ENCODE measurements around the gene DPP10.

The DPP10 gene

GRCh38 chr2:115584507-115584906, 1142.1 kb downstream of the DPP10 start:
- H3K79me2 ChIP-seq (ENCODE audit: control insufficient read depth, insufficient read depth, low read length) = no peaks in the 10 kb centered on the region
- H3K4me2 ChIP-seq (ENCODE audit: low read length) = no peak overlapping the region
- H4K5ac ChIP-seq (ENCODE audit: low read length) = no peak overlapping the region
- H4K8ac ChIP-seq (ENCODE audit: low read depth, low read length) = no peak overlapping the region
- no peak overlapping the region for H2BK5ac ChIP-seq (ENCODE audit: low read length)
- no peak overlapping the region for H3K9ac ChIP-seq (ENCODE audit: low read length)
- H3K27ac ChIP-seq (ENCODE audit: low read depth, low read length) = no peak overlapping the region
- no CpG with 5 or more reads among the region's 2 CpGs for WGBS (ENCODE audit: extremely low coverage, insufficient coverage, low lambda C conversion rate)
- no peak overlapping the region for H3K18ac ChIP-seq (ENCODE audit: low read length)
- H2AK5ac ChIP-seq (ENCODE audit: low read length) = no peak overlapping the region
- no peak overlapping the region for H3K56ac ChIP-seq (ENCODE audit: low read length)
- H2BK120ac ChIP-seq (ENCODE audit: low read depth, low read length) = no peak overlapping the region
- H3K27me3 ChIP-seq (ENCODE audit: insufficient read depth, low read length, poor library complexity) = no peaks in the 10 kb centered on the region
- no peak overlapping the region for H3K4ac ChIP-seq (ENCODE audit: low read depth, low read length)
- DNase-seq = no peak
- H3K4me1 ChIP-seq (ENCODE audit: control insufficient read depth, low read depth, low read length) = no peaks in the 10 kb centered on the region
- no peak overlapping the region for H2BK15ac ChIP-seq (replicated peaks; ENCODE audit: low read depth)
- no peak overlapping the region for H3K4me3 ChIP-seq (ENCODE audit: low read length)
- H3K23ac ChIP-seq (ENCODE audit: low read length) = no peak overlapping the region
- H3K79me1 ChIP-seq (ENCODE audit: low read length) = no peaks in the 10 kb centered on the region
- H3K36me3 ChIP-seq (ENCODE audit: control insufficient read depth, insufficient read depth, low read length) = no peaks in the 10 kb centered on the region

DNA sequence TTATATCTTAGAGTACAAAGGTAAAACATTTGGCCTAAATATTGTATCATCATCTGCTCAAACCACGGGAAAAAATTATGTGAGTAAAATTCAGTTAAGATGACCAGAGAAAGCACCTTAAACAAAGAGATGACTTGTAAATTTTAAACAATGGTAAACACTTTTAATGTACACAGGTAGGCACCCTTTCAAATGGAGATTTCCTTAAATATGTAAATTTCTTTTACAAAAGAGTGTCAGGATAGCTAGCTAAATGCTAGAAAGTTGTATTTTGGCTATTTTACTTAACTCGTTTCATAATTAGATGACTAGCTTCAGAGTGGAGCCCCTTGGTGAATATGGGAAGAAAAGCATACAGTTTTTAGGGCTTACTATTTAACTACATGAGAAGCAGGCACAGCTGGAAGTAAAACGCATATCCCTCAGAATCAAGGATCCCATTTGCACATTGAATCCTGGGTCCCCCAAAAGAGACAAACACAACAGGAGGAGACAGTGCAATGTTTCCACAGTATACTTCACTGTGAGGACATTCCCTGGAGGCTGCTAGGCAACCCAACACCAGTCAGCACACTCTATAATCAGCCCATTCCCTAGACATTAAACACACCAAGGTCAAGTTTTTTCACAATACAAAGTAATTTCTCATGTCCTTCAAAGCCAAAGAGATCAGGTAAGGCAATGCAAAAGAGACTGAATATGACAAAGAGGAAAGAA, 1154.4 kb downstream of the DPP10 start:
- Histone ChIP-seq H2BK5ac (ENCODE audit: low read length) (no peak overlapping the region), H3K27me3 (ENCODE audit: insufficient read depth, low read length, poor library complexity) (no peaks in the 10 kb centered on the region), H3K4me1 (ENCODE audit: control insufficient read depth, low read depth, low read length) (no peaks in the 10 kb centered on the region), H3K4me2 (ENCODE audit: low read length) (no peak overlapping the region), H3K56ac (ENCODE audit: low read length) (no peak overlapping the region), H3K27ac (ENCODE audit: low read depth, low read length) (no peak overlapping the region), H2AK5ac (ENCODE audit: low read length) (no peak overlapping the region), H3K79me1 (ENCODE audit: low read length) (no peaks in the 10 kb centered on the region), H3K36me3 (ENCODE audit: control insufficient read depth, insufficient read depth, low read length) (no peaks in the 10 kb centered on the region), H3K9ac (ENCODE audit: low read length) (no peak overlapping the region), H3K4me3 (ENCODE audit: low read length) (no peak overlapping the region), H3K79me2 (ENCODE audit: control insufficient read depth, insufficient read depth, low read length) (no peaks in the 10 kb centered on the region), H3K23ac (ENCODE audit: low read length) (no peak overlapping the region), H3K18ac (ENCODE audit: low read length) (no peak overlapping the region), H4K8ac (ENCODE audit: low read depth, low read length) (no peak overlapping the region), H3K4ac (ENCODE audit: low read depth, low read length) (no peak overlapping the region), H2BK120ac (ENCODE audit: low read depth, low read length) (no peak overlapping the region), H4K5ac (ENCODE audit: low read length) (no peak overlapping the region), H2BK15ac (replicated peaks; ENCODE audit: low read depth) (no peak overlapping the region)
- WGBS (ENCODE audit: extremely low coverage, insufficient coverage, low lambda C conversion rate) = no CpG with 5 or more reads among the region's 3 CpGs
- peak; percentile 42 for DNase-seq

- H3K4me3 ChIP-seq (ENCODE audit: low read length) = no peak overlapping the region
- H4K8ac ChIP-seq (ENCODE audit: low read depth, low read length) = no peak overlapping the region
- H4K5ac ChIP-seq (ENCODE audit: low read length) = no peak overlapping the region
- H3K56ac ChIP-seq (ENCODE audit: low read length) = no peak overlapping the region
- no peaks in the 10 kb centered on the region for H3K79me1 ChIP-seq (ENCODE audit: low read length)
- no CpG with 5 or more reads among the region's 7 CpGs for WGBS (ENCODE audit: extremely low coverage, insufficient coverage, low lambda C conversion rate)
- no peaks in the 10 kb centered on the region for H3K36me3 ChIP-seq (ENCODE audit: control insufficient read depth, insufficient read depth, low read length)
- DNase-seq = no peak
- no peak overlapping the region for H2BK5ac ChIP-seq (ENCODE audit: low read length)
- H3K27ac ChIP-seq (ENCODE audit: low read depth, low read length) = no peak overlapping the region
- no peak overlapping the region for H2BK15ac ChIP-seq (replicated peaks; ENCODE audit: low read depth)
- no peak overlapping the region for H3K23ac ChIP-seq (ENCODE audit: low read length)
- no peaks in the 10 kb centered on the region for H3K79me2 ChIP-seq (ENCODE audit: control insufficient read depth, insufficient read depth, low read length)
- no peak overlapping the region for H2AK5ac ChIP-seq (ENCODE audit: low read length)
- H3K9ac ChIP-seq (ENCODE audit: low read length) = no peak overlapping the region
- H3K4ac ChIP-seq (ENCODE audit: low read depth, low read length) = no peak overlapping the region
- H2BK120ac ChIP-seq (ENCODE audit: low read depth, low read length) = peak overlapping the region; percentile 61
- H3K4me1 ChIP-seq (ENCODE audit: control insufficient read depth, low read depth, low read length) = no peaks in the 10 kb centered on the region
- no peaks in the 10 kb centered on the region for H3K27me3 ChIP-seq (ENCODE audit: insufficient read depth, low read length, poor library complexity)
- no peak overlapping the region for H3K4me2 ChIP-seq (ENCODE audit: low read length)
- peak overlapping the region; percentile 68 for H3K18ac ChIP-seq (ENCODE audit: low read length)
These were observed 1160.8 kb downstream of the DPP10 start for GRCh38 chr2:115603285-115603684.

- Histone ChIP-seq H2BK5ac (ENCODE audit: low read length) (no peak overlapping the region), H2BK15ac (replicated peaks; ENCODE audit: low read depth) (no peak overlapping the region), H3K36me3 (ENCODE audit: control insufficient read depth, insufficient read depth, low read length) (no peaks in the 10 kb centered on the region), H3K4me2 (ENCODE audit: low read length) (no peak overlapping the region), H3K79me2 (ENCODE audit: control insufficient read depth, insufficient read depth, low read length) (no peaks in the 10 kb centered on the region), H3K23ac (ENCODE audit: low read length) (no peak overlapping the region), H3K4ac (ENCODE audit: low read depth, low read length) (no peak overlapping the region), H3K27ac (ENCODE audit: low read depth, low read length) (no peak overlapping the region), H2AK5ac (ENCODE audit: low read length) (no peak overlapping the region), H3K79me1 (ENCODE audit: low read length) (no peaks in the 10 kb centered on the region), H3K9ac (ENCODE audit: low read length) (no peak overlapping the region), H2BK120ac (ENCODE audit: low read depth, low read length) (no peak overlapping the region), H3K27me3 (ENCODE audit: insufficient read depth, low read length, poor library complexity) (no peaks in the 10 kb centered on the region), H4K5ac (ENCODE audit: low read length) (no peak overlapping the region), H3K18ac (ENCODE audit: low read length) (no peak overlapping the region), H3K4me3 (ENCODE audit: low read length) (no peak overlapping the region), H3K56ac (ENCODE audit: low read length) (no peak overlapping the region), H3K4me1 (ENCODE audit: control insufficient read depth, low read depth, low read length) (no peaks in the 10 kb centered on the region), H4K8ac (ENCODE audit: low read depth, low read length) (no peak overlapping the region)
- DNase-seq = no peak
- no CpG with 5 or more reads among the region's 1 CpG for WGBS (ENCODE audit: extremely low coverage, insufficient coverage, low lambda C conversion rate)
These were observed 1163.9 kb downstream of the DPP10 start for GRCh38 chr2:115606350-115606749.

GRCh38 chr2:115609978-115610377, 1167.5 kb downstream of the DPP10 start:
- no peaks in the 10 kb centered on the region for H3K79me2 ChIP-seq (ENCODE audit: control insufficient read depth, insufficient read depth, low read length)
- no peak overlapping the region for H4K8ac ChIP-seq (ENCODE audit: low read depth, low read length)
- H3K27me3 ChIP-seq (ENCODE audit: insufficient read depth, low read length, poor library complexity) = no peaks in the 10 kb centered on the region
- no peak overlapping the region for H3K9ac ChIP-seq (ENCODE audit: low read length)
- no peaks in the 10 kb centered on the region for H3K79me1 ChIP-seq (ENCODE audit: low read length)
- no peaks in the 10 kb centered on the region for H3K36me3 ChIP-seq (ENCODE audit: control insufficient read depth, insufficient read depth, low read length)
- H3K27ac ChIP-seq (ENCODE audit: low read depth, low read length) = no peak overlapping the region
- no peaks in the 10 kb centered on the region for H3K4me1 ChIP-seq (ENCODE audit: control insufficient read depth, low read depth, low read length)
- no peak overlapping the region for H4K5ac ChIP-seq (ENCODE audit: low read length)
- no peak overlapping the region for H3K4ac ChIP-seq (ENCODE audit: low read depth, low read length)
- no peak overlapping the region for H2BK5ac ChIP-seq (ENCODE audit: low read length)
- H3K18ac ChIP-seq (ENCODE audit: low read length) = no peak overlapping the region
- H2AK5ac ChIP-seq (ENCODE audit: low read length) = no peak overlapping the region
- H2BK15ac ChIP-seq (replicated peaks; ENCODE audit: low read depth) = no peak overlapping the region
- no peak overlapping the region for H3K56ac ChIP-seq (ENCODE audit: low read length)
- no peak for DNase-seq
- no CpG with 5 or more reads among the region's 2 CpGs for WGBS (ENCODE audit: extremely low coverage, insufficient coverage, low lambda C conversion rate)
- H3K23ac ChIP-seq (ENCODE audit: low read length) = no peak overlapping the region
- H2BK120ac ChIP-seq (ENCODE audit: low read depth, low read length) = no peak overlapping the region
- H3K4me3 ChIP-seq (ENCODE audit: low read length) = no peak overlapping the region
- H3K4me2 ChIP-seq (ENCODE audit: low read length) = no peak overlapping the region

- no peak overlapping the region for H2BK120ac ChIP-seq (ENCODE audit: low read depth, low read length)
- H2BK5ac ChIP-seq (ENCODE audit: low read length) = no peak overlapping the region
- no peak overlapping the region for H3K4me2 ChIP-seq (ENCODE audit: low read length)
- no peak overlapping the region for H3K4me3 ChIP-seq (ENCODE audit: low read length)
- no peak overlapping the region for H3K18ac ChIP-seq (ENCODE audit: low read length)
- H4K8ac ChIP-seq (ENCODE audit: low read depth, low read length) = no peak overlapping the region
- no peak overlapping the region for H3K9ac ChIP-seq (ENCODE audit: low read length)
- no peak overlapping the region for H3K23ac ChIP-seq (ENCODE audit: low read length)
- H3K4ac ChIP-seq (ENCODE audit: low read depth, low read length) = no peak overlapping the region
- no peak overlapping the region for H3K27ac ChIP-seq (ENCODE audit: low read depth, low read length)
- no peak overlapping the region for H3K56ac ChIP-seq (ENCODE audit: low read length)
- H3K79me1 ChIP-seq (ENCODE audit: low read length) = no peaks in the 10 kb centered on the region
- H3K36me3 ChIP-seq (ENCODE audit: control insufficient read depth, insufficient read depth, low read length) = no peaks in the 10 kb centered on the region
- H3K27me3 ChIP-seq (ENCODE audit: insufficient read depth, low read length, poor library complexity) = no peaks in the 10 kb centered on the region
- H2BK15ac ChIP-seq (replicated peaks; ENCODE audit: low read depth) = no peak overlapping the region
- no CpG with 5 or more reads among the region's 3 CpGs for WGBS (ENCODE audit: extremely low coverage, insufficient coverage, low lambda C conversion rate)
- no peak for DNase-seq
- H2AK5ac ChIP-seq (ENCODE audit: low read length) = no peak overlapping the region
- no peaks in the 10 kb centered on the region for H3K79me2 ChIP-seq (ENCODE audit: control insufficient read depth, insufficient read depth, low read length)
- no peaks in the 10 kb centered on the region for H3K4me1 ChIP-seq (ENCODE audit: control insufficient read depth, low read depth, low read length)
- H4K5ac ChIP-seq (ENCODE audit: low read length) = no peak overlapping the region
These were observed 1168.4 kb downstream of the DPP10 start for GRCh38 chr2:115610888-115611287.

All from mesendoderm (in vitro differentiated cells).